Testis (tissue), 2 donors: Measurements from ENCODE around the gene TEX44.

Experiments
- POLR2A ChIP-seq: fragments of 450-650 bp; IDR thresholded peaks from one replicate; pipeline ENCODE4 v1.6.1; 2017; ENCODE audit warnings: antibody characterized with exemption, mild to moderate bottlenecking, moderate library complexity
- TF ChIP-seq, protein P1 (sequence below), 3 experiments: fragments of 450-650 bp in 2 of 3; fragments of 200-600 bp in 1 of 3; sonication (generic) in 1 of 3; IDR thresholded peaks; one replicate each; pipeline ENCODE4 v1.5.1; 2016 to 2019; ENCODE audit warnings: antibody characterized with exemption in 3 of 3, mild to moderate bottlenecking in 2 of 3, moderate library complexity in 1 of 3

DNA sequence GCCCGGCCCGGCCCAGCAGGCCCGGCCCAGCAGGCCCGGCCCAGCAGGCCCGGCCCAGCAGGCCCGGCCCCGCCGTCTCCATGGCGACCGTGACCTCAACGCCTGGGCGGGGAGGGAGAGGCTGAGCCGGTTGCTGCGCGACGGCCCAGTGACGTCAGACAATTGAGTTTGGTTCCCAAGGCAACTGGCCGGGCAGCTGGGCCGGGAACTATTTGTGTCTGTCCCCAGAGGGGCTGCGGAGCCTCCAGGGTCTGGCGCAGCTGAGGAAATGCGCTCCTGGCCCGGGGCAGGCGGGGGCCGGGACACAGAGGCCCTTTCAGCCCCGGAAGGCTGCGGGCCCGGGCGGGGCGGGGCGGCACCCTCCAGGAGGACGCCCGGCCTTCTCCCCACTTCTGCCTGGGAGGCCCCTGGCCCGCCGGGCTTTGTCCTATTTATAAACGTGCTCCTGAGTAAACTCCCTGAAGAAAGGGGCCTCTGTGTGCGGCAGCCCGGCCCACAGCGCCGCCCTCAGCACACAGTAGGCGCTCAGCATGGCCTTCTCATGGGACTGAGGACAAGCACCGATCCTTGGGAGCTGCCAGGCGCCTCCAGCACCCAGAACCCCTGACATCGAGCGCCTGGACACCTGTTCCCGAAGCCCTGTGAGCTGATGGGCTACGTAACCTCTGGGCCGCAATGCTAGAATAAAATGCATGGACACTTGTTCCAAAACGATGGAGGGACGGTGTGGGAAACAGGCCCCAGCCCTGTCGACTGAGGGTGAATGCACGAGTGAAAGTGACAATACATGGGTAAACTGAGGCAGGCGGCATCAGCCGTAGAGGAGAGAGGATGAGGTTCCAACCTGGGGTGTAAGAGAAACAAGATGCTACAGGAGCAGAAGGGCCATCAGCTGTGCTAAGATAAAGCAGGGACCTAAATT is 12.3 kb downstream of the TEX44 start:
- no peak for TF ChIP-seq POLR2A
- TF ChIP-seq, protein P1, sequence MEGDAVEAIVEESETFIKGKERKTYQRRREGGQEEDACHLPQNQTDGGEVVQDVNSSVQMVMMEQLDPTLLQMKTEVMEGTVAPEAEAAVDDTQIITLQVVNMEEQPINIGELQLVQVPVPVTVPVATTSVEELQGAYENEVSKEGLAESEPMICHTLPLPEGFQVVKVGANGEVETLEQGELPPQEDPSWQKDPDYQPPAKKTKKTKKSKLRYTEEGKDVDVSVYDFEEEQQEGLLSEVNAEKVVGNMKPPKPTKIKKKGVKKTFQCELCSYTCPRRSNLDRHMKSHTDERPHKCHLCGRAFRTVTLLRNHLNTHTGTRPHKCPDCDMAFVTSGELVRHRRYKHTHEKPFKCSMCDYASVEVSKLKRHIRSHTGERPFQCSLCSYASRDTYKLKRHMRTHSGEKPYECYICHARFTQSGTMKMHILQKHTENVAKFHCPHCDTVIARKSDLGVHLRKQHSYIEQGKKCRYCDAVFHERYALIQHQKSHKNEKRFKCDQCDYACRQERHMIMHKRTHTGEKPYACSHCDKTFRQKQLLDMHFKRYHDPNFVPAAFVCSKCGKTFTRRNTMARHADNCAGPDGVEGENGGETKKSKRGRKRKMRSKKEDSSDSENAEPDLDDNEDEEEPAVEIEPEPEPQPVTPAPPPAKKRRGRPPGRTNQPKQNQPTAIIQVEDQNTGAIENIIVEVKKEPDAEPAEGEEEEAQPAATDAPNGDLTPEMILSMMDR (IDR thresholded peaks at IDR 0.05) = no peak
